Measurements from ENCODE around the gene LRRN4CL. TPM values are rescaled to one million over a fixed set of nuclear protein-coding genes. Genes with fewer than 3 reads are reported as not detected.

LRRN4CL gene
- total and polyA plus RNA-seq, 9 of the 15 experiments (the other 6 are each of a cell fraction or from before 2014, with no cell fraction given), result 0.03 to 0.11 (median 0.05) TPM; not detected in 4

GRCh38 chr11:62719302-62719978 is 30.1 kb upstream of the LRRN4CL start:
- no peaks in the 10 kb centered on the region for H3K9me3 ChIP-seq (replicated peaks; ENCODE audit: control insufficient read depth, insufficient read depth, low read depth, low read length)
- BruUV-seq (replicated peaks), result no TSS peak
- no peaks in the 10 kb centered on the region for H3K27me3 ChIP-seq (ENCODE audit: control insufficient read depth in 2 of 2, insufficient read depth in 2 of 2, low read length in 2 of 2)
- no peak overlapping the region for H3K4me3 ChIP-seq
- peaks cover 99% of the 10 kb centered on the region for H3K36me3 ChIP-seq (ENCODE audit: control insufficient read depth, insufficient read depth, low read length)
- H2AFZ ChIP-seq (ENCODE audit: low read depth, low read length), result no peak overlapping the region
- DNase-seq (ENCODE audit: extremely low read depth in 1 of 4, low spot score in 3 of 4) (no peak), ATAC-seq (no peak), FAIRE-seq (no peak)
- H3K4me2 ChIP-seq (ENCODE audit: insufficient read depth, low read length), result no peak overlapping the region
- H3K9ac ChIP-seq (ENCODE audit: insufficient read depth in 1 of 2, low read depth in 2 of 2, low read length in 2 of 2), result no peak overlapping the region
- POLR2A ChIA-PET, result interaction anchor here (0.6 to 5.9 kb wide), 6 partner anchors 7 to 121 kb away, joined by 3 to 29 read pairs (median 3); partner anchors contain the start of genes BSCL2, GNG3 and HNRNPUL2
- WGBS (ENCODE audit: insufficient coverage, low coverage, missing lambda C conversion rate), result 71% methylated on average over 2 of the region's 2 CpGs
- peaks cover 55% of the 10 kb centered on the region for H3K79me2 ChIP-seq (ENCODE audit: control insufficient read depth, insufficient read depth, low read length)
- no peaks in the 10 kb centered on the region for H3K9me1 ChIP-seq (ENCODE audit: control insufficient read depth, insufficient read depth, low read length)
- in situ Hi-C loops (cut with MboI) (no loop called here), intact Hi-C loops (cut with micrococcal nuclease) (no loop called here)
- no peaks in the 10 kb centered on the region for H4K20me1 ChIP-seq (replicated peaks; ENCODE audit: control insufficient read depth, insufficient read depth, low read length)
- H3K4me1 ChIP-seq (replicated peaks in 1 of 2; ENCODE audit: control insufficient read depth in 2 of 2, insufficient read depth in 2 of 2, low read length in 2 of 2), result peaks cover 3 to 8% of the 10 kb centered on the region in 2 experiments; a peak in 3 of 5 replicates
- H3K27ac ChIP-seq (ENCODE audit: extremely low read depth, low read depth, low read length), result no peak overlapping the region
- CTCF ChIA-PET (ENCODE audit: low intra/inter-chr PET ratio), result no interaction called here
- TF ChIP-seq E2F6 (IDR thresholded peaks at IDR 0.05; ENCODE audit: borderline replicate concordance in 1 of 2, extremely low read depth in 1 of 2, insufficient read depth in 1 of 2, insufficient read length in 1 of 2, low read depth in 1 of 2, low read length in 1 of 2, poor library complexity in 1 of 2, severe bottlenecking in 1 of 2) (no peak), PTRF (tag; IDR thresholded peaks at IDR 0.05) (no peak), ZSCAN29 (IDR thresholded peaks at IDR 0.05) (no peak), ZBTB26 (CRISPR knock-in tag; IDR thresholded peaks at IDR 0.05) (no peak), HNRNPUL1 (IDR thresholded peaks at IDR 0.05; ENCODE audit: low read length) (no peak), DLX4 (CRISPR knock-in tag; IDR thresholded peaks at IDR 0.05) (no peak), BCLAF1 (IDR thresholded peaks at IDR 0.05; ENCODE audit: borderline replicate concordance in 1 of 2, control insufficient read depth in 1 of 2, low read depth in 2 of 2, low read length in 1 of 2) (no peak), HNRNPK (IDR thresholded peaks at IDR 0.05; ENCODE audit: low read depth, low read length, poor library complexity, severe bottlenecking) (no peak), ZNF668 (CRISPR knock-in tag; IDR thresholded peaks at IDR 0.05) (no peak), TCF7L2 (IDR thresholded peaks at IDR 0.05; ENCODE audit: low read depth, low read length) (no peak), CREM (IDR thresholded peaks at IDR 0.05; ENCODE audit: low read depth) (no peak), ZNF639 (CRISPR knock-in tag; conservative IDR thresholded peaks at IDR 0.05 in 1 of 2, IDR thresholded peaks at IDR 0.05 in 1 of 2) (no peak)

Measured in K562 (cell line).